GM12873 (cell line): ENCODE results near the gene PXDN.

Experiments used
- TF ChIP-seq, protein P1 (sequence below): IDR thresholded peaks from 2 replicates; pipeline ENCODE4 v1.5.1; 2012; ENCODE audit warnings: low read depth, mild to moderate bottlenecking, moderate library complexity, low read length, control low read depth; ENCODE audit not compliant: insufficient read depth; ENCODE audit errors: missing control alignments

Gene PXDN

GRCh38 chr2:1736045-1736444 is 8.3 kb downstream of the PXDN start:
- TF ChIP-seq, protein P1, sequence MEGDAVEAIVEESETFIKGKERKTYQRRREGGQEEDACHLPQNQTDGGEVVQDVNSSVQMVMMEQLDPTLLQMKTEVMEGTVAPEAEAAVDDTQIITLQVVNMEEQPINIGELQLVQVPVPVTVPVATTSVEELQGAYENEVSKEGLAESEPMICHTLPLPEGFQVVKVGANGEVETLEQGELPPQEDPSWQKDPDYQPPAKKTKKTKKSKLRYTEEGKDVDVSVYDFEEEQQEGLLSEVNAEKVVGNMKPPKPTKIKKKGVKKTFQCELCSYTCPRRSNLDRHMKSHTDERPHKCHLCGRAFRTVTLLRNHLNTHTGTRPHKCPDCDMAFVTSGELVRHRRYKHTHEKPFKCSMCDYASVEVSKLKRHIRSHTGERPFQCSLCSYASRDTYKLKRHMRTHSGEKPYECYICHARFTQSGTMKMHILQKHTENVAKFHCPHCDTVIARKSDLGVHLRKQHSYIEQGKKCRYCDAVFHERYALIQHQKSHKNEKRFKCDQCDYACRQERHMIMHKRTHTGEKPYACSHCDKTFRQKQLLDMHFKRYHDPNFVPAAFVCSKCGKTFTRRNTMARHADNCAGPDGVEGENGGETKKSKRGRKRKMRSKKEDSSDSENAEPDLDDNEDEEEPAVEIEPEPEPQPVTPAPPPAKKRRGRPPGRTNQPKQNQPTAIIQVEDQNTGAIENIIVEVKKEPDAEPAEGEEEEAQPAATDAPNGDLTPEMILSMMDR, result no peak

DNA sequence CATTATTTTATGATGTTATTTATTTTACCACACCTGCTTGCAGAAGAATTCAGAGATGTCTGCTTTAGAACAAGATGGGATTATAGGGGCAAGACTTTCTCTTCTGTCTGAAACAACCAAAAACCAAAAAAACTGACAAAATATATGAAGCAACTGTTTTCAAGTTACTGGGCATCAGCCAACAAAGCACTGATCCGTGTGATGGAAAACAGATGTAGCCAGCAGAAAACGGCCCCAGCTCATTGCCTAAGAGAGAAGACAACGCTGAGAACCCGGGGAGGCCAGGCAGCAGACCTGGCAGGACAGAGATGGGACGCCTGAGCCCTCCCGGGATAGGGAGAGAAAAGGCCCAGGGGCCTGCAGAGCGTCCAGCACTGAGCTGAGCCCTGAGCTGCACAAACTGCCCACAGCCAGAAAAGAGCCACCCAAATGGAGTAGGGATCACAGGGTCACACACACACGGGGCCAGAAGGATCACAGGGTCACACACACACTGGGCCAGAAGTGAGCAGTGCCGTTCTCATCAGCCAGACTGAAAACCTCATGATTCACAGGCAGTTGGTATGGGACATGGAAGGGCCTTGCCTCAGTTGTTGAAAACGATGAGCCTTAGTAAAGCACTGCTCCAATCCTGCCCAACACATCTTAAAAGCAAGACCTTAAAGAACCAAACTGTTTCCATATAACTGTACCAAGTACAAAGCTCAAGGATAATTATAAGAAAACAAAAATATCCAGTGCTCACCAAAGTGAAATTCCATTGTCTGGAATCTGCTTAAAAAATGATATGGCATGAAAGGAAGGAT is 12.1 kb downstream of the PXDN start:
- TF ChIP-seq, protein P1, result no peak

DNA sequence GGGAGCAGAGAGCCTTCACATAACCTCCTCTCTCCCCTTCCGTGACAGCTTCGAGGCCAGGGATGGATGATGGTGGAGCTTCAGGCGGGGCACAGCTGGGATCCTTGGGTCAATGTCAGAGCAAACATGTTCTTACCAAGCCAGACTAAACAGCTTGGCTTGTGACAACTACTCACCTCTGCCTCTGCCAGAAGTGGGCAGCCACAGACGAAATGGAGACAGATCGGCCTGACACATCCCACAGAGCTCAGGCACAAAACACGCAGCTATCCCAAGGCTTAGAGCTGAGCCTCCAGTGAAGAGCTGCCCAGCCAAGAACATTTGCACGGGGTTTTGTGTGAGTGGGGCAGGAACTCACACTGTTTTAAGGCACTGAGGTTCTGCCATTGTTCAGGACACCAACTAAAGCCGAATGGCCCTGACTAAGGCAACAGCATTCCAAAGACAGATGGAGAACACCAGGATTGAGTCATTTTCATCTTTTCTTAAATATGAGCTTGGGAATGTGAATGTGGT is 12.8 kb downstream of the PXDN start:
- TF ChIP-seq, protein P1, result no peak

DNA sequence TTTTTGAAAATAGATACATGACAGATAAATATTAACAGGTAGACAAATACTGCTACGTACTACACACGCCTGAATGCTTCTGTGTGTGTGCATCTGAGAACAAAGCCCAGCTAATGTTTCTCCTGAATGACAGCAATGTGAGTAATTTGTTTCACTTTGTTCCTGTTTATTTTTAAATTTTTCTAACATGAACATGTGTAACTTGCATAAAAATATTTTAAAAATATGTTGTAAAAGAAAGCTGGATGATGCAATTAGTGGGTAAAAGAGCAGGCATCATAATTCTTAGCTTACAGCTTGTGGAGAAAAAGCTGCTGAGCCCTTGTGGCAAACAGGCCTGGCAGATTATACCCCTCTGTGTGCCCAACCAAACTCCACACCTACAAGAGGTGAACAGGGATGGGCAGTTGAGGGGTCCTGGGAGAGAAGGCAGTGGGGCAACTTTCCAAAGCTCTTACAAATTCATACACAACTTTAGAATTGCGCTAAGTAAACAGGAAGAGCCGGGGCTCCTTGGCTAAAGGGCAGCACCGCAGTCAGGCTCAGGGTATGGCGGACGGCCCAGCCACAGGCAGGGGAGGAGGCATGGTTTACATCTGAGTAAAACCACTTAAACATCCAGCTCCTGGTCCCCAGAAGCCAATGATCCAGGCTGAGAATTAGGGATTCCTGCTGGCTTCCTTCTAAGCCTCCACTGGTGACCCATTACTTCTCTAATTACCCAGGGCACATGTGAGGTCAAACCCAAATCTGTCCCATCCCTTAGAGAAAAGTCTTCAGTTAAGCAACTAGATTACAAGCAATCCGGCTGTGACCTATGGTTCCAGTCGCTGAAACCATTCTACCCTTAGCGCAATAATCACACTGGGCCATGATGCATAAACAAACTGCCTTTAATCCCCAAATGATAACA is 14.0 kb downstream of the PXDN start:
- TF ChIP-seq, protein P1, result no peak

DNA sequence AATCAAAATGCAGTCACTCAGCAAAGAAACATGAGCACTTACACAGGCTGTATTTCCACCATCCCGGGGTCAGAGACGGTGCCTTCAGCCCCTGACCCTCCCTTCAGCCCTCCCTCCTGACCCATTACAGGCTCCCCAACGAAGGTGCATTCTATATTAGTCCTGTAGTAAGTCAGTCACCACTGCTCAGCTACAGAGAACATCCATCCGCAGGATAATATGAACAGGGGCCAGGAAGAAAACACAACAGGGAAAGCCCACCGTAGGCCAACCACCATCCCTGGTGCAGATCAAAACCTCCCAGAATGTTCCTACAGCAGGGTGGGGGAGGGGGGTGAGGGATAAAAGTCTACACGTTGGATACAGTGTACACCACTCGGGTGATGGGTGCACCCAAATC is 15.1 kb downstream of the PXDN start:
- TF ChIP-seq, protein P1, result no peak

GRCh38 chr2:1728821-1729220 is 15.5 kb downstream of the PXDN start:
- TF ChIP-seq, protein P1, result no peak
